Urinary bladder (tissue), 4 donors: ENCODE data around the gene MAP3K5. TPM values are rescaled to one million over a fixed set of nuclear protein-coding genes. Genes with fewer than 3 reads are reported as not detected.
"Not testable (repeated sequence)": the region's sequence is repeated elsewhere in the genome, so short reads cannot be mapped to it uniquely, and the experiment has no call there.

ENCODE experiments used
- DNase-seq: peaks from one replicate; pipeline ENCODE4 v3.0.0-alpha.2; 2015; ENCODE audit errors: extremely low spot score
- H3K27ac ChIP-seq: one replicate; pipeline ENCODE4 v1.5.1; 2013; ENCODE audit warnings: low read depth, mild to moderate bottlenecking, moderate library complexity
- H3K36me3 ChIP-seq: one replicate; pipeline ENCODE4 v1.6.1; 2013; ENCODE audit warnings: mild to moderate bottlenecking, moderate library complexity; ENCODE audit not compliant: insufficient read depth
- H3K4me1 ChIP-seq: one replicate; pipeline ENCODE4 v1.6.1; 2013; ENCODE audit warnings: mild to moderate bottlenecking, moderate library complexity; ENCODE audit not compliant: insufficient read depth
- H3K4me3 ChIP-seq: one replicate; pipeline ENCODE4 v1.5.1; 2013; ENCODE audit warnings: low read depth, low read length
- WGBS: extraction: QIAGEN DNeasy Blood & Tissue Kit; methylation state at CpG from one replicate; pipeline ENCODE4 v1.1.7; 2013; 5-methylcytosine and 5-hydroxymethylcytosine counted together
- polyA plus RNA-seq: library from polyadenylated mRNA; stranded (reverse); fragments of 200-250 nt; gene quantifications from one replicate; pipeline ENCODE4 v1.2.3, GENCODE V29; 2013
- total RNA-seq: library from RNA; depleted of rRNA; stranded (reverse); fragments of >200 nt; gene quantifications from one replicate; pipeline ENCODE4 v1.2.3, GENCODE V29; 2014
- donor health status: healthy with polysubstance abuse.
- donor health status: healthy.

MAP3K5 gene
- total and polyA plus RNA-seq, 2 donors: 11.3 to 19.4 TPM

GRCh38 chr6:136760781-136761180 is 31.5 kb downstream of the MAP3K5 start:
- WGBS: 76% methylated on average over 5 of the region's 5 CpGs
- not testable (repeated sequence) for DNase-seq, H3K4me1 ChIP-seq, H3K36me3 ChIP-seq, H3K27ac ChIP-seq, H3K4me3 ChIP-seq

DNA sequence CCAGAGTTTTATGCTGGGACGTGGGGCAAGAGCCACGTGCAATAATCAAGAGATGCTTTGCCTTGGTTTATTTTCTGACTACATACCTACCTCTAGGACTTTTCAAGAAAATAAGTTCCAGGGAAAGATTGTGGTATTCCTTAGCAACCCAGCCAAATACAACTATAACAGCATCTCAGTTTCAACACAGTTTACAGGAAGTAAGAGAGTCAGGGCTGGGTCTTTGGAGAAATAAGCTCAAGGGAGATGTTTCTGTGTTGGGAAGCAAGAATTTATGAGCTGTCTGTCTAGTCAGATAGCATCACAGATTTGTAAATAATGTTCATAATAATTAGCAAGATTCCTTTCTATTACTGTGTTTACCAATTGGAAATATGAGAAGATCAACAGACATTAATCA is 35.1 kb downstream of the MAP3K5 start:
- DNase-seq: no peak
- Histone ChIP-seq H3K27ac (no peak overlapping the region), H3K4me1 (peaks cover 2% of the 10 kb centered on the region), H3K4me3 (no peak overlapping the region), H3K36me3 (no peaks in the 10 kb centered on the region)
- WGBS: 74% methylated on average over 2 of the region's 2 CpGs

GRCh38 chr6:136754820-136755219 is 37.5 kb downstream of the MAP3K5 start:
- WGBS: 81% methylated on average over 7 of the region's 7 CpGs
- no peak for DNase-seq
- no peaks in the 10 kb centered on the region for H3K36me3 ChIP-seq
- no peak overlapping the region for H3K27ac ChIP-seq
- no peak overlapping the region for H3K4me3 ChIP-seq
- no peaks in the 10 kb centered on the region for H3K4me1 ChIP-seq

DNA sequence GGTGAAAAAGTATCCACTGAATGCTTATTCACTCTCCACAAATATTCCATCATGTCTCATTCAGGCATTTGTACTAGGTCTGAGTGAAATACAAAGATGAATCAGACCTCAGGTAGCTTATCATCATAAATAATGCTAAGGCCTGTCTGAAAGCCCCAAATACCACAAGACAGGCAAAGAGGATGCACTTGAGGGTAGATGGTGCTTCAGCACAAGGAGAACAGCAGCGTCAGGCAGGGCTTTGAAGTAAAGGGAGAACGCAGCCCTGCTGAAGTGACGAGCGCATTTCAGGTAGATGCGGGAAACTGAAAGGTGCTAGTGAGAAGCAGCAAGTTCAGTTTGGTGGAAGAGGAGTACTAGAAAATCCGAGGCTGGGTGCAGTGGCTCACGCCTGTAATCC is 38.7 kb downstream of the MAP3K5 start:
- 88% methylated on average over 7 of the region's 7 CpGs for WGBS
- H3K4me3 ChIP-seq: no peak overlapping the region
- H3K36me3 ChIP-seq: no peaks in the 10 kb centered on the region
- DNase-seq: no peak
- H3K4me1 ChIP-seq: no peaks in the 10 kb centered on the region
- no peak overlapping the region for H3K27ac ChIP-seq

DNA sequence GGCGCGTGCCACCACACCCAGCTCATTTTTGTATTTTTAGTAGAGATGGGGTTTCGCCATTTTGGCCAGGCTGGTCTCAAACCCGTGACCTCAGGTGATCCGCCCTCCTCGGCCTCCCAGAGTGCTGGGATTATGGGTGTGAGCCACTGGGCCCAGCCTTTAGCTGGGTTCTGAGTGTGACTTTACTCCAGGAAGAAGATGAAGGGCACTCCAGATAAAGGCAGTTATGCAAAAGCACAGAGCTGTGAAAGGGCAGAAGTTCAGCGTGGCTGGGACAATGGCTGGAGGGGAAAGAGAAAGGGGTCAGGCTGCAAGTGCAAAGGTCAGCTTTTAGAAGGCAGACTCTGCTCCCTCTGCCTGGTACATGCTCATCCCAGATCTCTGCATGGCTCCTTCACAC is 39.7 kb downstream of the MAP3K5 start:
- Histone ChIP-seq H3K4me1 (no peaks in the 10 kb centered on the region), H3K36me3 (no peaks in the 10 kb centered on the region), H3K4me3 (no peak overlapping the region), H3K27ac (no peak overlapping the region)
- WGBS: 86% methylated on average over 7 of the region's 7 CpGs
- DNase-seq: no peak

DNA sequence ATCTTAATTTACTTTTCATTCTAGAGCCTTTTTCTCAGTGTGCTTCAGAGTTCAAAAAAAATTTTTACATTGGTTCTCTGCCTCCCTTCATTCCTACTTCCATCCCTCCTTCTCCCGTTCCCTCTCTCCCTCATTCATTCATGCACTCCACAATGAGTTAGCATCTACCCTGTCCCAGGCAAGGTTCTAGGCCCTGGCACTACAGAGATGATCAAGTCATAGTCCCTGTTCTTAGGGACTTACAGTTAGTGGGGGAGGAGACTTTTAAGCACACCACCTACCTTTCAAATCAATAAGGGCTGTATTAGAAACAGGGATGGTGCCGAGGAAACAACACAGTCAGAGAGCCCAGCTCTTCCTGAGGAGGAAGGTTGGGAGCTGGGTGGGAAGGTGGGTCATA is 40.3 kb downstream of the MAP3K5 start:
- WGBS: 94% methylated on average over 2 of the region's 2 CpGs
- DNase-seq: no peak
- no peak overlapping the region for H3K27ac ChIP-seq
- H3K36me3 ChIP-seq: no peaks in the 10 kb centered on the region
- H3K4me1 ChIP-seq: no peaks in the 10 kb centered on the region
- H3K4me3 ChIP-seq: no peak overlapping the region

GRCh38 chr6:136751522-136751956 is 40.7 kb downstream of the MAP3K5 start:
- Histone ChIP-seq H3K4me3 (no peak overlapping the region), H3K27ac (no peak overlapping the region), H3K4me1 (no peaks in the 10 kb centered on the region), H3K36me3 (no peaks in the 10 kb centered on the region)
- no peak for DNase-seq
- 50% methylated on average over 5 of the region's 5 CpGs for WGBS

- H3K36me3 ChIP-seq: no peaks in the 10 kb centered on the region
- no peak overlapping the region for H3K27ac ChIP-seq
- no peak for DNase-seq
- no peaks in the 10 kb centered on the region for H3K4me1 ChIP-seq
- no peak overlapping the region for H3K4me3 ChIP-seq
- WGBS: 55% methylated on average over 4 of the region's 4 CpGs
Measured at GRCh38 chr6:136750696-136751521, 41.4 kb downstream of the MAP3K5 start.

GRCh38 chr6:136749359-136749997 is 42.8 kb downstream of the MAP3K5 start:
- Histone ChIP-seq H3K27ac (no peak overlapping the region), H3K4me3 (no peak overlapping the region), H3K36me3 (no peaks in the 10 kb centered on the region), H3K4me1 (no peaks in the 10 kb centered on the region)
- WGBS: 92% methylated on average over 13 of the region's 13 CpGs
- no peak for DNase-seq

GRCh38 chr6:136747507-136747906 is 44.8 kb downstream of the MAP3K5 start:
- H3K4me3 ChIP-seq: no peak overlapping the region
- no peaks in the 10 kb centered on the region for H3K4me1 ChIP-seq
- no peak overlapping the region for H3K27ac ChIP-seq
- DNase-seq: no peak
- no peaks in the 10 kb centered on the region for H3K36me3 ChIP-seq
- 97% methylated on average over 1 of the region's 1 CpG for WGBS

DNA sequence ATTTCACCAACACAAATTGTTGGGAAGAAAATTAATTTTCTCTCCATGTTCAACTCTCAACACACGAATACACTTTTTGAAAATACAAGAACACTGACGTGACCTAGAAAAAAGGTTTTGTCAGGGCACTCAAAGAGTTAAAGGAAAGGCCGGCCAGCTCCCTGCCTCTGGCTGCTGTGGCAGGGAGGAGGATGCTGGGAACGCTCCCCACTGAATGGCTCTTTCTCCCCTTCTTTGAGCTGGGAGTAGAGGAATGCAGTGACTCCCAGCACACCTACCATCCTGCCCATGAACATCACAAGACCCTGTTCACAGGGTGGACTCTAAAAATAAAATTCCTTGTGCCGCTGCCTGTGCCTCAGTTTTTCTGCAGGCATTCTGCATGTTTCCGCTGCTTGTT is 47.0 kb downstream of the MAP3K5 start:
- no peak for DNase-seq
- no peak overlapping the region for H3K27ac ChIP-seq
- 51% methylated on average over 6 of the region's 6 CpGs for whole genome bisulfite sequencing
- no peaks in the 10 kb centered on the region for H3K4me1 ChIP-seq
- H3K4me3 ChIP-seq: no peak overlapping the region
- no peaks in the 10 kb centered on the region for H3K36me3 ChIP-seq

GRCh38 chr6:136744889-136745288 is 47.4 kb downstream of the MAP3K5 start:
- Histone ChIP-seq H3K4me3 (no peak overlapping the region), H3K36me3 (no peaks in the 10 kb centered on the region), H3K27ac (no peak overlapping the region), H3K4me1 (no peaks in the 10 kb centered on the region)
- DNase-seq: no peak
- 79% methylated on average over 5 of the region's 5 CpGs for WGBS

DNA sequence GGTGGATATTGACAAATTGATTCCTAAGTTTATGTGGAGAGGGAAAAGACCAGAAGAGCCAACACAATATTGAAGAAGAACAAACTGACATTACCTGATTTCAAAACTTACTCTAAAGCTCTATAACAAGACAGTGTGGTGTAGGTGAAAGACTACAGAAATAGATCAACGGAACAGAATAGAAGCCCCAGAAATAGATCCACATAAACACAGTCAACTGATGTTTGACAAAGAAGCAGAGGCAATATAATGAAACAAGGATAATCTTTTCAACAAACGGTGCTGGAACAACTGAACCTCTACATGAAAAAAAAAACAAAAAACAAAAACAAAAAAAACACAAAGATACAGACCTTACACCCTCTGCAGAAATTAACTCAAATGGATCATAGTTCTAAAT is 50.2 kb downstream of the MAP3K5 start:
- DNase-seq: no peak
- Histone ChIP-seq H3K4me3 (no peak overlapping the region), H3K36me3 (no peaks in the 10 kb centered on the region), H3K27ac (no peak overlapping the region), H3K4me1 (no peaks in the 10 kb centered on the region)
- WGBS: 88% methylated on average over 2 of the region's 2 CpGs
